HUES48 (cell line): ENCODE results near the gene RIC3.

Experiments
- H3K27ac ChIP-seq: one replicate; pipeline ENCODE4 v1.7.0; 2013; ENCODE audit warnings: low read depth, low read length, inconsistent platforms
- H3K27me3 ChIP-seq: 2 replicates; pipeline ENCODE4 v1.6.1; 2013; ENCODE audit warnings: mild to moderate bottlenecking, low read length; ENCODE audit not compliant: control insufficient read depth, insufficient read depth
- H3K36me3 ChIP-seq: 2 replicates; pipeline ENCODE4 v1.6.1; 2013; ENCODE audit warnings: low read length; ENCODE audit not compliant: control insufficient read depth, insufficient read depth
- H3K4me1 ChIP-seq: 2 replicates; pipeline ENCODE4 v1.6.1; 2013; ENCODE audit warnings: mild to moderate bottlenecking, low read length; ENCODE audit not compliant: control insufficient read depth, insufficient read depth
- H3K4me3 ChIP-seq: 2 replicates; pipeline ENCODE4 v1.5.1; 2013; ENCODE audit warnings: mild to moderate bottlenecking, low read depth, low read length
- H3K9ac ChIP-seq: 2 replicates; pipeline ENCODE4 v1.6.1; 2013; ENCODE audit warnings: mild to moderate bottlenecking, low read depth, low read length, moderate library complexity
- H3K9me3 ChIP-seq: 2 replicates; pipeline ENCODE4 v1.6.1; 2013; ENCODE audit warnings: low read length; ENCODE audit not compliant: control insufficient read depth, insufficient read depth

RIC3 gene

DNA sequence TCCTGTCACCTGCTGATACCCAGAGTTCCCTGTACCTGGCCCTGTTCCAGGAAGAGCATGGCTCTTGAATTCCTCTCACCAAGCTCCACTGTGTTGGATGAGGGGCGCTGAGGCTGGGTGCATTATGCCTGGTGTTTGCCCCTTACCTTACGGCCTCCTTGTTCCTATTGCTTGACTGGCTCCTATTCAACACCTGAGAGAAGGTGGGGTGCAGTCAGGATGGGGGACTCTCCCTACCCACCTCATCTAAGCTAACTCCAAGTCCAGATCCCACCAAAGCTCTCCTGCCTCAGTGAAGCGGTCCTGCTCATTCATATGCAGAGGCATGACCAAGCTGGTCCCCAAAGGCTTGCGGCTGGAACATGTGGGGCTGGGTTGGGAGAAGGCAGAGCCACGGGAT lies 35.8 kb upstream of the RIC3 start:
- Histone ChIP-seq H3K27ac (no peak overlapping the region), H3K36me3 (no peaks in the 10 kb centered on the region), H3K9ac (no peak overlapping the region), H3K4me3 (no peak overlapping the region), H3K27me3 (no peaks in the 10 kb centered on the region), H3K4me1 (peaks cover 12% of the 10 kb centered on the region), H3K9me3 (no peaks in the 10 kb centered on the region)

- H3K9me3 ChIP-seq = no peaks in the 10 kb centered on the region
- no peak overlapping the region for H3K9ac ChIP-seq
- no peaks in the 10 kb centered on the region for H3K36me3 ChIP-seq
- H3K4me3 ChIP-seq = no peak overlapping the region
- H3K27me3 ChIP-seq = no peaks in the 10 kb centered on the region; the same call in 1 of the 2 replicates
- H3K4me1 ChIP-seq = peaks cover 12% of the 10 kb centered on the region
- no peak overlapping the region for H3K27ac ChIP-seq
Measured at GRCh38 chr11:8204025-8204424, 35.2 kb upstream of the RIC3 start.

DNA sequence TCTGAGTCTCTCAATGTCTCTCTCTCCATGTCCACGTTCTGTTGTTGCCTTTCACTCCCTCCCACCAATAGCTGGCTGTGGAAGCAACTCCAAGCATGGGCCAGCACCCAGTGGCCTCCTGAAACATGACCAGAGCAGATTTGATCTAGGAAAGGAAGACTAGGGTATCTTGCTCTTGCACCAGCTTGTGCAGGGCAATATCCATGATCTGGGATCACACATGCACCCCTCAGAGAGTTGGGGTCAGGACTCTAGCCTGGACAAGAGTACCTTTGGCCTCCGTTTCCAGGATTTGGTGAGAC lies 34.5 kb upstream of the RIC3 start:
- H3K27me3 ChIP-seq = no peaks in the 10 kb centered on the region; the same call in 1 of the 2 replicates
- H3K9ac ChIP-seq = no peak overlapping the region
- H3K4me3 ChIP-seq = no peak overlapping the region
- H3K4me1 ChIP-seq = peaks cover 12% of the 10 kb centered on the region
- H3K27ac ChIP-seq = no peak overlapping the region
- H3K36me3 ChIP-seq = no peaks in the 10 kb centered on the region
- H3K9me3 ChIP-seq = no peaks in the 10 kb centered on the region

- H3K36me3 ChIP-seq = no peaks in the 10 kb centered on the region
- H3K9ac ChIP-seq = no peak overlapping the region
- H3K27me3 ChIP-seq = peaks cover 2% of the 10 kb centered on the region; the same call in 1 of the 2 replicates
- no peak overlapping the region for H3K4me3 ChIP-seq
- no peaks in the 10 kb centered on the region for H3K9me3 ChIP-seq
- H3K4me1 ChIP-seq = peaks cover 9% of the 10 kb centered on the region
- no peak overlapping the region for H3K27ac ChIP-seq
Measured at GRCh38 chr11:8202516-8203413, 33.9 kb upstream of the RIC3 start.

DNA sequence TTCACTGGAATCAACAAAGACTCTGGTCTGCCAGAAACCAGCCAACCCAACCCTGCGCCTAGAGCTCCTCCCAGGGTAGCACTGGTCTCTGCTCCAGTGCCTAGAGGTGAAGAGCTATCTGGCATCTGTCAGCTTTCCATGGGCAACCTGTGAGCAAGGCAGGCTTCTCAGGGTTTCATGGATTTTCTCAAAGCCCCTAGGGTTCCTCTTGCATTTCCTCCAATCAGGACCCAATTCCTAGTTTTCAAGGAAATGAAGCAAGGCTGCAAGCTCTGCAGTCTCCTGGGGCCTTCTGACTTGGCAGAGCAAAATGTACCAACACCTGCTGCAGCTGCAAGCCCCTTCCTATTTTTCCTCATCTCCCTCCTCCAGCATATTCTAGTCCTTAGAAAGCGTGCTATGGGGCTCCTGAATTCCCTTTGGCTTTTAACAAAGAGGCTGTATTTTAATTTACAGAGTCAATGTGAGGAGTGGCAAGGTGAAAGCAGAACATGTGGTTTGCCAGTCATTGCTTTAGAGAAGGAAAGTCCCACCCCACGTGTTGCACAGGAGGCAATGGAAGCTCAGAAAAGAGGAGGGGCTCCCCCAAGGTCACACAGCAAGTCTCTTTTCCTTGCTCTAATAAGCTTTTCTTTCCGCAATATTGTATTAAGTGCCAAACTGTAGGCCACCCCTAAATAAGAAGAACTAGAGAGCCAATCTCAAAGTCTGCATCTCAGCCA lies 33.0 kb upstream of the RIC3 start:
- H3K9me3 ChIP-seq = no peaks in the 10 kb centered on the region
- no peak overlapping the region for H3K27ac ChIP-seq
- no peak overlapping the region for H3K4me3 ChIP-seq
- H3K27me3 ChIP-seq = peaks cover 2% of the 10 kb centered on the region; the same call in 1 of the 2 replicates
- H3K9ac ChIP-seq = no peak overlapping the region
- H3K36me3 ChIP-seq = no peaks in the 10 kb centered on the region
- peaks cover under 1% of the 10 kb centered on the region; the same call in 1 of the 2 replicates for H3K4me1 ChIP-seq

DNA sequence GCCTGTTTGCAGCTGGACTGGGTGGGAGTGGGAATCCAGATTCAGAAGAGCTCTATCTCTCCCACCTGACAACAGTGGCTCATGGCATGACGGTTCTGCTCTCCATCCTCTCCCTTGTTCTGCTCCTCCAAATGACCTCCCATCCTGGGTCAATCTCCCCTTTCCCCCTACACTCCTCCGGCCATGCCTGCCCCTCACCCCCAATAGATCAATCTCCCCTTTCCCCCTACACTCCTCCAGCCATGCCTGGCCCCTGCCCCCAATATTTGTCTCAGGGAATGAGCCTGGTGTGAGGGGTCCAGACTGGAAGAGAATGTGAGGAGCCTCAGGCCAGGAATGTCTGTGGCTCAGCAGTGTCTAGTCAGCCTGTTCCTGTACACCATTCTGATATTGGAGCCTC lies 30.9 kb upstream of the RIC3 start:
- Histone ChIP-seq H3K4me3 (no peak overlapping the region), H3K9ac (no peak overlapping the region), H3K4me1 (no peaks in the 10 kb centered on the region), H3K36me3 (no peaks in the 10 kb centered on the region), H3K9me3 (no peaks in the 10 kb centered on the region), H3K27me3 (peaks cover 13% of the 10 kb centered on the region), H3K27ac (no peak overlapping the region)

DNA sequence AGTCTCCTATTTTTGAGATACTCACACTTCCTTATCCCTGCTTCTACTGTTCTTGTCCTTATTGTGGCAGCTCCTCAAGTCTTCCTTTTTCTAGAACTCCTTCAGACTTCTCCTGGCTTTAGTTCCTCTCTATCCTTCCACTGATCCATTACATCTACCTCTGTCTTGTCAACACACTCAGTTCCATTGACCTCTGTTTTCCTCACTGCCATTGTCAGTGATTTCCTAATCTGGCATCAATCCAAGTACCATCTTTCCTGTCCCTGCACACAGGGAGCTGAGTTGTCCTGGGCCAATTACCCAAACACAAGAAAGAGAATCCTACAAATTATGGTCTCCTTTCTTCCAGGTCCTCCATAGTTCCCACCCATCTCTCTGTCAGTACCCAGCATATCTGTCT lies 27.9 kb upstream of the RIC3 start:
- Histone ChIP-seq H3K9me3 (no peaks in the 10 kb centered on the region), H3K27me3 (peaks cover 13% of the 10 kb centered on the region), H3K9ac (no peak overlapping the region), H3K36me3 (no peaks in the 10 kb centered on the region), H3K4me1 (no peaks in the 10 kb centered on the region), H3K4me3 (no peak overlapping the region), H3K27ac (no peak overlapping the region)

DNA sequence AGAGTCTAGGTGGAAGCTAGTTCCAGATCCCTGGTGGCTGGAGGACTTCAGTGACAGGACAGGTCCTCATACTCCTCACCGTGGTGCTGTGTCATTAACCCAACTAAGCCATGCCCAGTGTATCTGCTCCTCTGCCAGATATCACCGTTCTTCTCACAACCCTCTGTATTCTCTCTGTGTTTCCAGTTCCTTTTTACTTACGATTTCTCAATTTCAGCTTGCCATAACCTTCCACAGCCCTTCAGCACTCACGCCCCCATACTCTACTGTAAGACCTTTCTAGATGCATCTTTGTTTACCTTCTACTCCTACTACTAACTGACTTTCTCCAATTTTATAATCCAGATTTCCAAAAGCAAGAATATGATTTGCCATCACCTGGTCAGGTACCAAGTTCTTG lies 26.1 kb upstream of the RIC3 start:
- no peaks in the 10 kb centered on the region for H3K9me3 ChIP-seq
- H3K4me1 ChIP-seq = no peaks in the 10 kb centered on the region
- H3K9ac ChIP-seq = no peak overlapping the region
- no peaks in the 10 kb centered on the region for H3K36me3 ChIP-seq
- H3K27ac ChIP-seq = no peak overlapping the region
- peaks cover 13% of the 10 kb centered on the region for H3K27me3 ChIP-seq
- H3K4me3 ChIP-seq = no peak overlapping the region

DNA sequence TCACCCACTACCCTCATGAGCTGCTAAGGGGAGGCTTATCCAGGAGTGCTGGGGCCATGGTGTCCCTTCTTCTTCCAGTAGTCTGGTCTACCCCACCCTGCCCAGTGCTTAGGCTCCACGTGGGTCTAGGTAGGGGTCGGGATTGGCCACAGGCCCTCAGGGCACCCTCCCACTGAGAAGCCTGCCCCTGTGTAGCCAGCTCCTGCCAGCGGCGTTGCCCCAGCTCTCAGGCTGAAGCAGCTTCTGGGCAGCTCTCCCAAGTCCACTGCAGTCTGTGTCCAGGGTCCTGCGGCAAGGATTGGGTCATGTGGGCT lies 24.0 kb upstream of the RIC3 start:
- H3K9ac ChIP-seq = no peak overlapping the region
- no peak overlapping the region for H3K27ac ChIP-seq
- H3K27me3 ChIP-seq = peaks cover 11% of the 10 kb centered on the region

DNA sequence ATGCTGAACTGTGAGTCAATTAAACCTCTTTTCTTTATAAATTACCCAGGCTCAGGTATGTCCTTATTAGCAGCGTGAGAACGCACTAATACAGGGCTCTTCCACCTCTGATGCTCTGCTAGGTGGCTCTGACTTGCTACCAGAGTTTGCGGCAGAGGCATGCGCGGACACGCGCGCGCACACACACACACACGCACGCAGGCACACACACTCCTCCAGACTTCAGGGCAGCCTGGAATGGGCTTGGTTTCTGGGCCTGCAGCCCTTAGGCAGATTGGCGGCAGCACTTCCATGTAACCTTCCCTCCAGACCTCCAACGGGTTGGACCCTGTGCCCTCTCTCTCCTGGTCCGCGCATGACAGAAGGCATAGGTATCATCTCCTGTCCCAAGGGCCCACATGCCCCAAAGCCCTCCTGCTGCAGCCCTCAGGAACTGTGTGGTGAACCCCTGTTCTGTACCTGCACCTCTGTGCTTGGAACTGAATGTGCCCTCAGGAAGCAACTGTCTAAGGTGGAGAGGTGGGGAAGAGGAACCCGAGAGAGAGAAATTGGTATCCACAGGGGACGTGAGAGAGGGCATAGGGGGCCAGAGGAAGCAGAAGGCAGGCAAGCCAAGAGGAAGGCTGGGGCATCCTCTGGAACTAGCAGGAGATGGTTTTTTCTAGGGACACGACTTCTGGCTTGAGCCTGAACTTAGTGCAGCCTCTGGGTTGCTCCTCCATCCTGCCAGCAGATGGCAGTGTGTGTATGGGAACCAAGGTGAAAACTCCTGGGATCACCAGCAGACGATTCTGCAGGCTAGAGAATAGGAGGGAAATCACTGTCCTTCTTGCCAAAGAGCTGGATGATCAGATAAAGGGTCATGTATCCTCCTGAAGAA lies 23.4 kb upstream of the RIC3 start:
- H3K9me3 ChIP-seq = no peaks in the 10 kb centered on the region

More for the DNA sequence above, 24.0 kb upstream of the RIC3 start:
- no peaks in the 10 kb centered on the region for H3K36me3 ChIP-seq
- no peak overlapping the region for H3K4me3 ChIP-seq
- H3K4me1 ChIP-seq = no peaks in the 10 kb centered on the region
- no peaks in the 10 kb centered on the region for H3K9me3 ChIP-seq

More for the DNA sequence above, 23.4 kb upstream of the RIC3 start:
- Histone ChIP-seq H3K9ac (no peak overlapping the region), H3K36me3 (no peaks in the 10 kb centered on the region), H3K4me3 (no peak overlapping the region), H3K27me3 (peaks cover 11% of the 10 kb centered on the region), H3K4me1 (no peaks in the 10 kb centered on the region), H3K27ac (no peak overlapping the region)
